ENCODE data around the gene CCDC97. TPM values are rescaled to one million over a fixed set of nuclear protein-coding genes. Genes with fewer than 3 reads are reported as not detected.

The CCDC97 gene
- total RNA-seq, 1 experiment from 2014 or later: 23.0 TPM

- intact Hi-C loops (cut with micrococcal nuclease): no loop called here
- H3K36me3 ChIP-seq (ENCODE audit: control insufficient read depth in 1 of 2, insufficient read depth in 2 of 2, low read length in 2 of 2): no peaks in the 10 kb centered on the region
- BruUV-seq (replicated peaks): no TSS peak
- H4K20me1 ChIP-seq (ENCODE audit: insufficient read depth): no peaks in the 10 kb centered on the region
- no peaks in the 10 kb centered on the region for H3K9me2 ChIP-seq (ENCODE audit: insufficient read depth)
- no peak for ATAC-seq
- H3K4me1 ChIP-seq (ENCODE audit: control insufficient read depth in 1 of 2, insufficient read depth in 2 of 2, low read length in 2 of 2): peaks cover 8 to 34% of the 10 kb centered on the region in 2 experiments; a peak in 3 of 4 replicates
- no peak overlapping the region for H3K4me3 ChIP-seq (replicated peaks in 1 of 2; ENCODE audit: low read depth in 1 of 2, low read length in 2 of 2)
- CTCF ChIA-PET: no interaction called here
- H3K27ac ChIP-seq (ENCODE audit: low read depth, low read length): no peak overlapping the region
- no peak overlapping the region for H3K9ac ChIP-seq (ENCODE audit: low read length)
- H2AFZ ChIP-seq (ENCODE audit: low read depth, low read length, poor library complexity, severe bottlenecking): no peak overlapping the region
- POLR2A ChIA-PET: interaction anchor here (2.1 kb wide), 1 partner anchor 10 kb away, joined by 13 read pairs; no protein-coding TSS in a partner anchor
- no peak overlapping the region for H3K4me2 ChIP-seq (ENCODE audit: low read length)
- peaks cover 12% of the 10 kb centered on the region; the same call in 1 of the 2 replicates for H3K79me2 ChIP-seq (ENCODE audit: insufficient read depth, low read length)
- RAD21 ChIA-PET (ENCODE audit: low non-redundant PET in 1 of 2, low total read pairs in 2 of 2, uncharacterized antibody in 2 of 2, unreplicated experiment in 2 of 2): no interaction called here
- no peak for TF ChIP-seq EZH2phosphoT487 (IDR thresholded peaks at IDR 0.05; ENCODE audit: borderline replicate concordance)
- no peak for TF ChIP-seq SIN3A (IDR thresholded peaks at IDR 0.05; ENCODE audit: low read depth)
- TF ChIP-seq ZFX (IDR thresholded peaks at IDR 0.05): no peak
- H3K9me3 ChIP-seq (ENCODE audit: control insufficient read depth in 1 of 2, insufficient read depth in 1 of 2, low read depth in 1 of 2, low read length in 2 of 2): no peaks in the 10 kb centered on the region
- DNase-seq (ENCODE audit: low read depth, low spot score): no peak
- no peaks in the 10 kb centered on the region for H3K27me3 ChIP-seq (ENCODE audit: insufficient read depth, low read length)
Measured at GRCh38 chr19:41362143-41362847, 52.3 kb downstream of the CCDC97 start.

DNA sequence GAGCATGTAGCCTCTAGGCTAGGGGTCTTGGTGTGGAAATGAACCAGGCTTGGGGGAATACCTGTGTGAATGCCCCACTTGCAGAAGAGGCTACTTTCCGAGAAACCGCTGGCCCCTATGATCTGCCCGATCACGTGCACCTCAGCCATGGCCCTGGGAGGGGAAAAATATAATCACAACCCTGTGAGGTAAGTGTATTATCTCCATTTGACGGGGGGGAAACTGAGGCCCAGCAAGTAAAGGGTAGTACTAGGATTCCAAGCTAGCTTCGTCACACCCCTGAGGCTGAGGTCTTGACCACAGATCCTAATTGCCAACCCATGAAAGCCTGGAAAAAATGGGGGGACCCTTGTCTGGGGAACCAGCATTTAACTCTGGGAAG lies 53.4 kb downstream of the CCDC97 start:
- ChIA-PET RAD21 (ENCODE audit: low non-redundant PET in 1 of 2, low total read pairs in 2 of 2, uncharacterized antibody in 2 of 2, unreplicated experiment in 2 of 2) (no interaction called here), POLR2A (interaction anchor here (0.9 to 2.1 kb wide), 6 partner anchors 8 to 521 kb away, joined by 3 to 13 read pairs (median 4); partner anchors contain the start of gene DMAC2), CTCF (interaction anchor here (1.1 to 3.3 kb wide), 6 partner anchors 10 to 207 kb away, joined by 3 to 54 read pairs (median 5); partner anchors contain the start of gene TGFB1)
- Histone ChIP-seq H3K9ac (ENCODE audit: low read length) (peak overlapping the region; percentile 77), H3K4me3 (replicated peaks in 1 of 2; ENCODE audit: low read depth in 1 of 2, low read length in 2 of 2) (peak overlapping the region; percentile 69 to 70), H3K4me1 (ENCODE audit: control insufficient read depth in 1 of 2, insufficient read depth in 2 of 2, low read length in 2 of 2) (peaks cover 8 to 44% of the 10 kb centered on the region in 2 experiments; a peak in 3 of 4 replicates), H3K79me2 (ENCODE audit: insufficient read depth, low read length) (peaks cover 12% of the 10 kb centered on the region; the same call in 1 of the 2 replicates), H3K9me2 (ENCODE audit: insufficient read depth) (no peaks in the 10 kb centered on the region), H3K9me3 (ENCODE audit: control insufficient read depth in 1 of 2, insufficient read depth in 1 of 2, low read depth in 1 of 2, low read length in 2 of 2) (no peaks in the 10 kb centered on the region), H3K36me3 (ENCODE audit: control insufficient read depth in 1 of 2, insufficient read depth in 2 of 2, low read length in 2 of 2) (no peaks in the 10 kb centered on the region), H3K27me3 (ENCODE audit: insufficient read depth, low read length) (no peaks in the 10 kb centered on the region), H3K4me2 (ENCODE audit: low read length) (peak overlapping the region; percentile 89), H3K27ac (ENCODE audit: low read depth, low read length) (peak overlapping the region; percentile 89), H2AFZ (ENCODE audit: low read depth, low read length, poor library complexity, severe bottlenecking) (no peak overlapping the region), H4K20me1 (ENCODE audit: insufficient read depth) (no peaks in the 10 kb centered on the region)
- TSS peak; percentile 79 for BruUV-seq (replicated peaks)
- ATAC-seq (no peak), DNase-seq (ENCODE audit: low read depth, low spot score) (no peak)
- intact Hi-C loops (cut with micrococcal nuclease): no loop called here
- TF ChIP-seq JUND (IDR thresholded peaks at IDR 0.05) (no peak), RAD21 (IDR thresholded peaks at IDR 0.05; ENCODE audit: low read depth) (no peak), POLR2A (IDR thresholded peaks at IDR 0.05; ENCODE audit: borderline replicate concordance, extremely low read depth, insufficient read depth, insufficient read length) (no peak), SIN3A (IDR thresholded peaks at IDR 0.05; ENCODE audit: low read depth) (no peak), MAX (IDR thresholded peaks at IDR 0.05) (no peak), TCF7L2 (IDR thresholded peaks at IDR 0.05; ENCODE audit: borderline replicate concordance, extremely low read depth, insufficient read depth, insufficient read length) (no peak)
- TF ChIP-seq, protein P1, sequence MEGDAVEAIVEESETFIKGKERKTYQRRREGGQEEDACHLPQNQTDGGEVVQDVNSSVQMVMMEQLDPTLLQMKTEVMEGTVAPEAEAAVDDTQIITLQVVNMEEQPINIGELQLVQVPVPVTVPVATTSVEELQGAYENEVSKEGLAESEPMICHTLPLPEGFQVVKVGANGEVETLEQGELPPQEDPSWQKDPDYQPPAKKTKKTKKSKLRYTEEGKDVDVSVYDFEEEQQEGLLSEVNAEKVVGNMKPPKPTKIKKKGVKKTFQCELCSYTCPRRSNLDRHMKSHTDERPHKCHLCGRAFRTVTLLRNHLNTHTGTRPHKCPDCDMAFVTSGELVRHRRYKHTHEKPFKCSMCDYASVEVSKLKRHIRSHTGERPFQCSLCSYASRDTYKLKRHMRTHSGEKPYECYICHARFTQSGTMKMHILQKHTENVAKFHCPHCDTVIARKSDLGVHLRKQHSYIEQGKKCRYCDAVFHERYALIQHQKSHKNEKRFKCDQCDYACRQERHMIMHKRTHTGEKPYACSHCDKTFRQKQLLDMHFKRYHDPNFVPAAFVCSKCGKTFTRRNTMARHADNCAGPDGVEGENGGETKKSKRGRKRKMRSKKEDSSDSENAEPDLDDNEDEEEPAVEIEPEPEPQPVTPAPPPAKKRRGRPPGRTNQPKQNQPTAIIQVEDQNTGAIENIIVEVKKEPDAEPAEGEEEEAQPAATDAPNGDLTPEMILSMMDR (IDR thresholded peaks at IDR 0.05 in 2 of 3, conservative IDR thresholded peaks at IDR 0.05 in 1 of 3; ENCODE audit: borderline replicate concordance in 1 of 3, insufficient read depth in 1 of 3, low read depth in 2 of 3, low read length in 2 of 3): no peak

Measured in HCT116 (cell line).